Measurements from ENCODE around the gene CXCL17.
"Not testable (repeated sequence)": the region's sequence is repeated elsewhere in the genome, so short reads cannot be mapped to it uniquely, and the experiment has no call there.

CXCL17 gene

GRCh38 chr19:42465827-42466280 is 23.1 kb upstream of the CXCL17 start:
- no peak for DNase-seq

- no peak for DNase-seq
Measured at GRCh38 chr19:42461700-42462324, 19.1 kb upstream of the CXCL17 start.

- DNase-seq = not testable (repeated sequence)
Measured at GRCh38 chr19:42461231-42461630, 18.5 kb upstream of the CXCL17 start.

- DNase-seq = no peak
Measured at GRCh38 chr19:42459926-42460325, 17.2 kb upstream of the CXCL17 start.

GRCh38 chr19:42455621-42456081 is 12.9 kb upstream of the CXCL17 start:
- DNase-seq = no peak

- no peak for DNase-seq
Measured at GRCh38 chr19:42455086-42455485, 12.3 kb upstream of the CXCL17 start.

- no peak for DNase-seq
Measured at GRCh38 chr19:42452590-42452989, 9.8 kb upstream of the CXCL17 start.

- DNase-seq = peak; percentile 72
Measured at GRCh38 chr19:42450314-42450934, 7.7 kb upstream of the CXCL17 start.

GRCh38 chr19:42448306-42448705 is 5.6 kb upstream of the CXCL17 start:
- DNase-seq = not testable (repeated sequence)

GRCh38 chr19:42445948-42446347 is 3.2 kb upstream of the CXCL17 start:
- DNase-seq = no peak

- no peak for DNase-seq
Measured at GRCh38 chr19:42443944-42444398, 1.2 kb upstream of the CXCL17 start.

GRCh38 chr19:42441049-42441445 is 1.7 kb downstream of the CXCL17 start:
- DNase-seq = no peak

GRCh38 chr19:42440357-42441048 is 2.2 kb downstream of the CXCL17 start:
- peak; percentile 54 for DNase-seq

GRCh38 chr19:42436006-42436405 is 6.7 kb downstream of the CXCL17 start:
- DNase-seq = peak; percentile 64

- DNase-seq = no peak
Measured at GRCh38 chr19:42435316-42435715, 7.4 kb downstream of the CXCL17 start.

GRCh38 chr19:42433503-42434260 is 9.1 kb downstream of the CXCL17 start:
- peak; percentile 26 for DNase-seq

- DNase-seq = no peak
Measured at GRCh38 chr19:42431486-42431885, 11.3 kb downstream of the CXCL17 start.

- no peak for DNase-seq
Measured at GRCh38 chr19:42428676-42429075, 14.1 kb downstream of the CXCL17 start.

- peak; percentile 31 for DNase-seq
Measured at GRCh38 chr19:42427313-42427712, 15.4 kb downstream of the CXCL17 start, which contains the start of gene LIPE. Gene LIPE, minus strand, starts transcription at chr19:42427388. Its CDS starts 239 bp downstream, at chr19:42427149.

GRCh38 chr19:42426643-42427042 is 16.1 kb downstream of the CXCL17 start:
- no peak for DNase-seq

- no peak for DNase-seq
Measured at GRCh38 chr19:42424712-42425131, 18.0 kb downstream of the CXCL17 start.

GRCh38 chr19:42424345-42424707 is 18.4 kb downstream of the CXCL17 start:
- DNase-seq = no peak

Data from fibroblast of skin of abdomen (primary cell).